Stimulated activated CD8-positive, alpha-beta memory T cell treated with anti-CD3 and anti-CD28 coated beads, Interleukin-2, amount 100 ng/mL, for 1 hour (primary cell): ENCODE measurements around the gene NOSIP.

Experiments
- DNase-seq, 2 donors: peaks; one replicate each; pipeline ENCODE4 v3.0.0-alpha.2; 2020; ENCODE audit warnings: low read depth in 2 of 2

The NOSIP gene

GRCh38 chr19:49594993-49595818 lies 14.8 kb upstream of the NOSIP start:
- DNase-seq = no peak

GRCh38 chr19:49594157-49594992 lies 14.0 kb upstream of the NOSIP start:
- DNase-seq = no peak

- DNase-seq = peak; percentile 80 to 89
Observed at GRCh38 chr19:49593233-49594113, 13.1 kb upstream of the NOSIP start.

GRCh38 chr19:49592486-49593232 lies 12.3 kb upstream of the NOSIP start:
- no peak for DNase-seq

- no peak for DNase-seq
Observed at GRCh38 chr19:49591731-49592485, 11.6 kb upstream of the NOSIP start.

- peak; percentile 41 to 47 for DNase-seq
Observed at GRCh38 chr19:49590971-49591730, 10.8 kb upstream of the NOSIP start, which contains the start of gene PRR12. Gene PRR12 (plus strand): TSS chr19:49591182. CDS start chr19:49591655, 473 bp downstream.

GRCh38 chr19:49590071-49590970 lies 10.0 kb upstream of the NOSIP start:
- DNase-seq = peak; percentile 83 to 93

- DNase-seq = no peak
Observed at GRCh38 chr19:49589502-49589905, 9.1 kb upstream of the NOSIP start.

- DNase-seq = no peak
Observed at GRCh38 chr19:49588365-49589122, 8.2 kb upstream of the NOSIP start.

GRCh38 chr19:49587227-49587626 lies 6.9 kb upstream of the NOSIP start:
- DNase-seq = no peak

GRCh38 chr19:49585023-49585422 lies 4.7 kb upstream of the NOSIP start:
- DNase-seq = no peak

GRCh38 chr19:49583239-49583638 lies 2.9 kb upstream of the NOSIP start:
- no peak for DNase-seq

GRCh38 chr19:49581007-49581508 lies 702 bp upstream of the NOSIP start, which contains the start of gene PRRG2:
Gene PRRG2 (plus strand): TSS chr19:49581316. CDS start chr19:49583220, 1,904 bp downstream.
- no peak for DNase-seq

- no peak for DNase-seq
Observed at GRCh38 chr19:49579947-49580263, 451 bp downstream of the NOSIP start.

GRCh38 chr19:49579193-49579592 lies 1.2 kb downstream of the NOSIP start:
- DNase-seq = no peak

GRCh38 chr19:49574206-49574755 lies 6.1 kb downstream of the NOSIP start:
- DNase-seq = no peak

- no peak for DNase-seq
Observed at GRCh38 chr19:49573425-49573824, 6.9 kb downstream of the NOSIP start.
